Measurements from ENCODE around the gene C6orf89. TPM values are rescaled to one million over a fixed set of nuclear protein-coding genes. Genes with fewer than 3 reads are reported as not detected.
A peak's percentile ranks its signal among the peaks of the same experiment; 100 is the strongest.

The C6orf89 gene
- total RNA-seq, 1 experiment from 2014 or later: 40.1 TPM

DNA sequence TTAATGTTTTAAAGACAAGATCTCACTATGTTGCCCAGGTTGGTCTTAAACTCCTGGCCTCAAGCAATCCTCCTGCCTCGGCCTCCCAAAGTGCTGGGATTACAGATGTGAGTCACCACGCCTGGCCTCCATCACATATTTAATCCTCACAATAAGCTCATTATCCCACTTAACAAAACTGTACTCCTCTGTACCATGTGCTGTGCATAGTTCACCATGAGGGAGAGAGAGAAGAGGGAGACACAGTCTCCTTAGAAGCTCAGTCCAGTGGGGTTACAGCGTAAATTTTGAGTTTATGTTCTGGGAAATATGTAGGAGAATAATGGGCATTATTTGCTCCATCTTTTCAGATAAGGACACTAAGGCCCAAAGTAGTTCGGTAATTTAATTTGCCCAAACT is 38.6 kb upstream of the C6orf89 start:
- DNase-seq: no peak
- Histone ChIP-seq H3K4me2 (no peak overlapping the region), H2AFZ (no peak overlapping the region), H3K27me3 (ENCODE audit: insufficient read depth, low read depth) (no peaks in the 10 kb centered on the region), H3K4me3 (no peak overlapping the region), H4K20me1 (ENCODE audit: insufficient read depth) (no peaks in the 10 kb centered on the region), H3K79me2 (ENCODE audit: low read depth) (no peaks in the 10 kb centered on the region), H3K36me3 (ENCODE audit: low read depth) (peaks cover 5% of the 10 kb centered on the region; the same call in 1 of the 2 replicates), H3K9me3 (ENCODE audit: insufficient read depth, low read depth) (no peaks in the 10 kb centered on the region), H3K9me2 (ENCODE audit: insufficient read depth) (no peaks in the 10 kb centered on the region), H3K4me1 (replicated peaks; ENCODE audit: insufficient read depth) (0 out of 2 replicates have a peak, but pooled peaks cover under 1% of the 10 kb centered on the region), H3F3A (ENCODE audit: insufficient read depth, low read depth) (peaks cover 8% of the 10 kb centered on the region; the same call in 1 of the 2 replicates), H3K27ac (no peak overlapping the region)
- no TSS peak for BruUV-seq (replicated peaks)
- ChIA-PET CTCF (no interaction called here), POLR2A (ENCODE audit: unreplicated experiment) (no interaction called here)
- intact Hi-C loops (cut with micrococcal nuclease; ENCODE audit: unreplicated experiment): no loop called here
- TF ChIP-seq CTCF (conservative IDR thresholded peaks at IDR 0.05) (no peak), EZH2 (IDR thresholded peaks at IDR 0.05; ENCODE audit: low read depth) (no peak)

GRCh38 chr6:36847991-36848390 is 37.8 kb upstream of the C6orf89 start:
- Histone ChIP-seq H3K27ac (no peak overlapping the region), H3F3A (ENCODE audit: insufficient read depth, low read depth) (peaks cover 11% of the 10 kb centered on the region; the same call in 1 of the 2 replicates), H3K4me1 (replicated peaks; ENCODE audit: insufficient read depth) (peaks cover 9% of the 10 kb centered on the region), H3K4me3 (no peak overlapping the region), H3K9me2 (ENCODE audit: insufficient read depth) (no peaks in the 10 kb centered on the region), H4K20me1 (ENCODE audit: insufficient read depth) (no peaks in the 10 kb centered on the region), H3K9me3 (ENCODE audit: insufficient read depth, low read depth) (no peaks in the 10 kb centered on the region), H3K27me3 (ENCODE audit: insufficient read depth, low read depth) (no peaks in the 10 kb centered on the region), H3K79me2 (ENCODE audit: low read depth) (no peaks in the 10 kb centered on the region), H3K4me2 (no peak overlapping the region), H2AFZ (no peak overlapping the region), H3K36me3 (ENCODE audit: low read depth) (peaks cover 5% of the 10 kb centered on the region; the same call in 1 of the 2 replicates)
- DNase-seq: no peak
- CTCF ChIA-PET: interaction anchor here (0.6 kb wide), 1 partner anchor 83 kb away, joined by 4 read pairs; no protein-coding TSS in a partner anchor
- POLR2A ChIA-PET (ENCODE audit: unreplicated experiment): interaction anchor here (0.6 kb wide), 2 partner anchors 38 to 65 kb away, joined by 3 read pairs; partner anchors contain the start of gene C6orf89
- TF ChIP-seq EZH2 (IDR thresholded peaks at IDR 0.05; ENCODE audit: low read depth) (no peak), CTCF (conservative IDR thresholded peaks at IDR 0.05) (no peak)
- intact Hi-C loops (cut with micrococcal nuclease; ENCODE audit: unreplicated experiment): no loop called here
- no TSS peak for BruUV-seq (replicated peaks)

GRCh38 chr6:36848658-36849441 is 36.9 kb upstream of the C6orf89 start:
- TF ChIP-seq CTCF (conservative IDR thresholded peaks at IDR 0.05): no peak
- no peak for TF ChIP-seq EZH2 (IDR thresholded peaks at IDR 0.05; ENCODE audit: low read depth)
- H3K9me2 ChIP-seq (ENCODE audit: insufficient read depth): no peaks in the 10 kb centered on the region
- no peak overlapping the region for H3K4me3 ChIP-seq
- no TSS peak for BruUV-seq (replicated peaks)
- ChIA-PET POLR2A (ENCODE audit: unreplicated experiment) (interaction anchor here (0.6 kb wide), 2 partner anchors 37 to 193 kb away, joined by 3 read pairs; partner anchors contain the start of gene C6orf89), CTCF (interaction anchor here (0.6 kb wide), 1 partner anchor 82 kb away, joined by 4 read pairs; no protein-coding TSS in a partner anchor)
- intact Hi-C loops (cut with micrococcal nuclease; ENCODE audit: unreplicated experiment): no loop called here
- H3K27ac ChIP-seq: no peak overlapping the region
- H3F3A ChIP-seq (ENCODE audit: insufficient read depth, low read depth): peaks cover 19% of the 10 kb centered on the region; the same call in 1 of the 2 replicates
- no peaks in the 10 kb centered on the region for H4K20me1 ChIP-seq (ENCODE audit: insufficient read depth)
- H3K9me3 ChIP-seq (ENCODE audit: insufficient read depth, low read depth): no peaks in the 10 kb centered on the region
- H3K27me3 ChIP-seq (ENCODE audit: insufficient read depth, low read depth): no peaks in the 10 kb centered on the region
- H2AFZ ChIP-seq: no peak overlapping the region
- DNase-seq: peak in 1 of 2 experiments; percentile 64
- H3K36me3 ChIP-seq (ENCODE audit: low read depth): peaks cover 9% of the 10 kb centered on the region; the same call in 1 of the 2 replicates
- H3K4me1 ChIP-seq (replicated peaks; ENCODE audit: insufficient read depth): peaks cover 17% of the 10 kb centered on the region
- no peak overlapping the region for H3K4me2 ChIP-seq
- no peaks in the 10 kb centered on the region for H3K79me2 ChIP-seq (ENCODE audit: low read depth)
